Testis (tissue), 3 donors: ENCODE measurements around the gene DOHH. TPM values are rescaled to one million over a fixed set of nuclear protein-coding genes. Genes with fewer than 3 reads are reported as not detected.

Experiments used
- DNase-seq: peaks from one replicate; pipeline ENCODE4 v3.0.0-alpha.2; 2019
- H3K27ac ChIP-seq, 2 donors: fragments of 200-600 bp; sonication (generic); one replicate each; pipeline ENCODE4 v1.5.1; 2019
- H3K27me3 ChIP-seq: fragments of 200-600 bp; sonication (generic); one replicate; pipeline ENCODE4 v1.5.1; 2019
- H3K36me3 ChIP-seq: fragments of 200-600 bp; sonication (generic); one replicate; pipeline ENCODE4 v1.5.1; 2017; ENCODE audit warnings: low read depth; ENCODE audit errors: missing control alignments
- H3K4me1 ChIP-seq: fragments of 200-600 bp; sonication (generic); one replicate; pipeline ENCODE4 v1.5.1; 2019
- H3K4me3 ChIP-seq, 2 donors: fragments of 200-600 bp; sonication (generic); one replicate each; pipeline ENCODE4 v1.5.1; 2017 to 2019
- H3K9me3 ChIP-seq: fragments of 200-600 bp; sonication (generic); one replicate; pipeline ENCODE4 v1.5.1; 2017
- POLR2A ChIP-seq: fragments of 450-650 bp; IDR thresholded peaks from one replicate; pipeline ENCODE4 v1.6.1; 2017; ENCODE audit warnings: antibody characterized with exemption, mild to moderate bottlenecking, moderate library complexity
- WGBS, 2 donors: methylation state at CpG; one replicate each; pipeline ENCODE4 v1.1.5; 2018; 5-methylcytosine and 5-hydroxymethylcytosine counted together
- intact Hi-C: fragments of 100-400 bp; cut with DNase I; formaldehyde crosslinking; loops from one replicate; pipeline ENCODE4 v1.15.1; 2023; ENCODE audit warnings: low total_unique reads
- polyA plus RNA-seq: library from polyadenylated mRNA; stranded (reverse); fragments of 350-450 nt; fragmentation: Illumina TruSeq; extraction: RNeasy Lipid Tissue Mini Kit (QIAGEN cat#74804); gene quantifications from one replicate; pipeline ENCODE4 v1.2.3, GENCODE V29; 2014; ENCODE audit warnings: low read depth, low replicate concordance; ENCODE audit not compliant: insufficient read depth
- total RNA-seq, 2 donors: library from RNA; depleted of rRNA; stranded (reverse); fragments of >200 nt; gene quantifications; one replicate each; pipeline ENCODE4 v1.2.3, GENCODE V29; 2016
- TF ChIP-seq, protein P1 (sequence below), 3 experiments: fragments of 450-650 bp in 2 of 3; fragments of 200-600 bp in 1 of 3; sonication (generic) in 1 of 3; IDR thresholded peaks; one replicate each; pipeline ENCODE4 v1.5.1; 2016 to 2019; ENCODE audit warnings: antibody characterized with exemption in 3 of 3, mild to moderate bottlenecking in 2 of 3, moderate library complexity in 1 of 3

Gene DOHH
- total and polyA plus RNA-seq, 3 donors from 2014 or later: 10.7 to 29.1 (median 23.5) TPM

- Histone ChIP-seq H3K27ac (no peak overlapping the region), H3K4me1 (peaks cover 1% of the 10 kb centered on the region), H3K36me3 (no peaks in the 10 kb centered on the region), H3K4me3 (peak overlapping the region in 1 of 2 donors; percentile 10), H3K27me3 (no peaks in the 10 kb centered on the region), H3K9me3 (no peaks in the 10 kb centered on the region)
- TF ChIP-seq POLR2A: no peak
- TF ChIP-seq, protein P1, sequence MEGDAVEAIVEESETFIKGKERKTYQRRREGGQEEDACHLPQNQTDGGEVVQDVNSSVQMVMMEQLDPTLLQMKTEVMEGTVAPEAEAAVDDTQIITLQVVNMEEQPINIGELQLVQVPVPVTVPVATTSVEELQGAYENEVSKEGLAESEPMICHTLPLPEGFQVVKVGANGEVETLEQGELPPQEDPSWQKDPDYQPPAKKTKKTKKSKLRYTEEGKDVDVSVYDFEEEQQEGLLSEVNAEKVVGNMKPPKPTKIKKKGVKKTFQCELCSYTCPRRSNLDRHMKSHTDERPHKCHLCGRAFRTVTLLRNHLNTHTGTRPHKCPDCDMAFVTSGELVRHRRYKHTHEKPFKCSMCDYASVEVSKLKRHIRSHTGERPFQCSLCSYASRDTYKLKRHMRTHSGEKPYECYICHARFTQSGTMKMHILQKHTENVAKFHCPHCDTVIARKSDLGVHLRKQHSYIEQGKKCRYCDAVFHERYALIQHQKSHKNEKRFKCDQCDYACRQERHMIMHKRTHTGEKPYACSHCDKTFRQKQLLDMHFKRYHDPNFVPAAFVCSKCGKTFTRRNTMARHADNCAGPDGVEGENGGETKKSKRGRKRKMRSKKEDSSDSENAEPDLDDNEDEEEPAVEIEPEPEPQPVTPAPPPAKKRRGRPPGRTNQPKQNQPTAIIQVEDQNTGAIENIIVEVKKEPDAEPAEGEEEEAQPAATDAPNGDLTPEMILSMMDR (IDR thresholded peaks at IDR 0.05): no peak
- 54 to 65% methylated on average over 4 to 15 of the region's 15 CpGs for WGBS, 2 donors
- DNase-seq: peak; percentile 81
- intact Hi-C loops: no loop called here
Observed at GRCh38 chr19:3494051-3494450, 6.4 kb downstream of the DOHH start.

DNA sequence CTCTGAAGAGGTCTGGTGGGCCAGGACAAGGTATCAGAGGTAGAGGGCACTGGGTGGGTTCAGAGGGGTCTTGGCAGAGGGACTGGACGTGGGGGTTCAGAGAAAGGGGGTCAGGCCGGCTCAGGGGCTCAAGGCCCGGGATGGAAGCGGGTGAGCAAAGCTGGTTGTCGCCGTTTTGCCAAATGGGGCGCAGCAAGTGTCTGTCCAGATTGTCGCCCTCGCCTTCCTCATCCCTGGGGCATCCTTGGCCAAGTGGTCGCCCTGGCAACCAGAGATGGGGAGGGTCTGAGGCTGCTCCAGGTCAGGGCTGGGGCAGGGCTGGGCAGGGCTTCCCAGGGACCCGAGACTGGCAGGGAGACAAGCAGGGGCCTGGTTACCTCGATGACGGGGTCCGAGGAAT is 6.8 kb downstream of the DOHH start:
- H3K4me1 ChIP-seq: no peaks in the 10 kb centered on the region
- H3K27ac ChIP-seq: no peak overlapping the region
- no peak for TF ChIP-seq POLR2A
- TF ChIP-seq, protein P1 (IDR thresholded peaks at IDR 0.05): no peak
- no peaks in the 10 kb centered on the region for H3K9me3 ChIP-seq
- DNase-seq: no peak
- intact Hi-C loops: no loop called here
- H3K27me3 ChIP-seq: no peaks in the 10 kb centered on the region
- peak overlapping the region in 1 of 2 donors; percentile 10 for H3K4me3 ChIP-seq
- WGBS, 2 donors: 44 to 79% methylated on average over 10 to 14 of the region's 14 CpGs
- no peaks in the 10 kb centered on the region for H3K36me3 ChIP-seq

- 91 to 93% methylated on average over 16 of the region's 16 CpGs for WGBS, 2 donors
- Histone ChIP-seq H3K36me3 (no peaks in the 10 kb centered on the region), H3K4me1 (no peaks in the 10 kb centered on the region), H3K9me3 (no peaks in the 10 kb centered on the region), H3K27me3 (no peaks in the 10 kb centered on the region), H3K4me3 (no peak overlapping the region), H3K27ac (no peak overlapping the region)
- intact Hi-C loops: no loop called here
- no peak for TF ChIP-seq POLR2A
- TF ChIP-seq, protein P1 (IDR thresholded peaks at IDR 0.05): no peak
- no peak for DNase-seq
Observed at GRCh38 chr19:3492919-3493318, 7.6 kb downstream of the DOHH start.

DNA sequence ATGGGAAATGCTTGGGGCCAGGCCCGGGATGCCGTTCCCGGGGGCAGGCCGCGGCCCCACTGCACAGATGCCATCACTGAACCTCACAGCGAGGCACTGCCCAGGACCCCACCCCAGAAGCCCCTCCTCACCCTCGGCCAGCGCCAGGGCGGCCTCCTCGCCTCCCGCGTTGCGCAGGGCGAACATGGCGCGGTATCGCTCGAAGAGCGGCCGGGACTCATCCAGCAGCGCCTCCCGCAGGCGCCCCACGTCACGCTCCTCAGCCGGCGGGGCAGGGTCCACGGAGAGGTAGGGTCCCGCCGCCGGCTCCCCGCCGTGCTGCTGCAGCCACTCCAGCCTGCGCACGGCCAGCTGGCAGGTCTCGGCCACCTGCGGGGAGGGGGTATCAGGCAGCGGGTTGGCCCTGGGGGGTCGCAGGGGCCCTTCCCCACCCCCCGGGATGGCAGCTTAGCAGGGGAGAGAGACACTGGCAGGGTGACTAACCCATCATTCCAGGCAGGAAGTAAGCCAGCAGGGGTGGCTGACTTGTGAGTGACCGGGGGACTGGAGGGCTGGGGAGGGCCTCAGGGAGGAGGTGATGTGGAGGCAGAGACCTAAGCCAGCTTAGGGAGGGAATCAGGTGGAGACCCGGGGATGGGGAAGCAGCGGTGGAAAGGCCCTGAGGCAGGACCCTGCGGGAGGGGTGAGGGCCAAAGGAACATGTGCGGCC is 8.2 kb downstream of the DOHH start:
- Histone ChIP-seq H3K4me1 (no peaks in the 10 kb centered on the region), H3K4me3 (no peak overlapping the region), H3K27ac (no peak overlapping the region), H3K36me3 (no peaks in the 10 kb centered on the region), H3K27me3 (no peaks in the 10 kb centered on the region), H3K9me3 (no peaks in the 10 kb centered on the region)
- WGBS, 2 donors: 47 to 87% methylated on average over 34 to 44 of the region's 45 CpGs
- intact Hi-C loops: no loop called here
- TF ChIP-seq, protein P1 (IDR thresholded peaks at IDR 0.05): no peak
- no peak for TF ChIP-seq POLR2A
- DNase-seq: no peak
